Astrocyte (in vitro differentiated cells and primary cell): ENCODE data around the gene PPM1M. TPM values are rescaled to one million over a fixed set of nuclear protein-coding genes. Genes with fewer than 3 reads are reported as not detected.

Experiments used
- DNase-seq: peaks from one replicate; pipeline ENCODE4 v3.0.0-alpha.2; 2010; ENCODE audit warnings: low read depth
- FAIRE-seq: peaks from 2 replicates; lab custom pipeline; 2011; peaks lifted over from hg19 to GRCh38; lab: Jason Lieb, UNC
- H2AFZ ChIP-seq: 2 replicates; pipeline ENCODE4 v1.6.0; 2012; ENCODE audit warnings: low read depth, low read length, inconsistent platforms
- H3K27ac ChIP-seq: 2 replicates; pipeline ENCODE4 v1.5.1; 2011; ENCODE audit warnings: low read depth, low read length, inconsistent platforms
- H3K27me3 ChIP-seq: 2 replicates; pipeline ENCODE4 v1.6.0; 2011; ENCODE audit warnings: low read length, inconsistent platforms; ENCODE audit not compliant: insufficient read depth
- H3K36me3 ChIP-seq: 2 replicates; pipeline ENCODE4 v1.5.1; 2011; ENCODE audit warnings: low read length, inconsistent platforms; ENCODE audit not compliant: insufficient read depth
- H3K4me1 ChIP-seq: 2 replicates; pipeline ENCODE4 v1.5.1; 2011; ENCODE audit warnings: low read length, inconsistent platforms; ENCODE audit not compliant: insufficient read depth
- H3K4me2 ChIP-seq: 2 replicates; pipeline ENCODE4 v1.6.0; 2012; ENCODE audit warnings: low read length, inconsistent platforms
- H3K4me3 ChIP-seq: 2 replicates; pipeline ENCODE4 v1.5.1; 2011; ENCODE audit warnings: low read depth, mild to moderate bottlenecking, low read length, inconsistent platforms; ENCODE audit not compliant: insufficient read depth
- H3K79me2 ChIP-seq: 2 replicates; pipeline ENCODE4 v1.6.0; 2012; ENCODE audit warnings: mild to moderate bottlenecking, low read length, inconsistent platforms; ENCODE audit not compliant: insufficient read depth
- H3K9ac ChIP-seq: 2 replicates; pipeline ENCODE4 v1.6.0; 2012; ENCODE audit warnings: mild to moderate bottlenecking, low read length, inconsistent platforms
- H3K9me3 ChIP-seq: 2 replicates; pipeline ENCODE4 v1.5.1; 2012; ENCODE audit warnings: low read depth, mild to moderate bottlenecking, low read length, inconsistent platforms; ENCODE audit not compliant: insufficient read depth
- H4K20me1 ChIP-seq: 2 replicates; pipeline ENCODE4 v1.6.0; 2012; ENCODE audit warnings: low read length, inconsistent platforms; ENCODE audit not compliant: insufficient read depth
- H3K27ac Mint-ChIP-seq: one replicate; pipeline ENCODE4 v1.8.0; 2021; ENCODE audit warnings: mild to moderate bottlenecking, mixed read lengths; ENCODE audit not compliant: unreplicated experiment
- H3K27me3 Mint-ChIP-seq: one replicate; pipeline ENCODE4 v1.8.0; 2021; ENCODE audit warnings: low read depth, mixed read lengths; ENCODE audit not compliant: unreplicated experiment
- H3K36me3 Mint-ChIP-seq: one replicate; pipeline ENCODE4 v1.8.0; 2021; ENCODE audit warnings: low read depth, mixed read lengths; ENCODE audit not compliant: unreplicated experiment
- H3K4me1 Mint-ChIP-seq: one replicate; pipeline ENCODE4 v1.8.0; 2021; ENCODE audit warnings: low read depth, mixed read lengths; ENCODE audit not compliant: unreplicated experiment
- H3K4me3 Mint-ChIP-seq: one replicate; pipeline ENCODE4 v1.8.0; 2021; ENCODE audit warnings: mild to moderate bottlenecking, moderate library complexity, mixed read lengths; ENCODE audit not compliant: unreplicated experiment
- H3K9me3 Mint-ChIP-seq: one replicate; pipeline ENCODE4 v1.8.0; 2021; ENCODE audit warnings: mild to moderate bottlenecking, mixed read lengths; ENCODE audit not compliant: unreplicated experiment
- EZH2 ChIP-seq: IDR thresholded peaks from 2 replicates; pipeline ENCODE4 v1.6.1; 2012; ENCODE audit warnings: mild to moderate bottlenecking, low read length, inconsistent platforms; ENCODE audit not compliant: insufficient read depth
- total RNA-seq: library from RNA; stranded (reverse); gene quantifications from 2 replicates; pipeline ENCODE4 v1.2.1, GENCODE V29; 2021
- TF ChIP-seq, protein P1 (sequence below): IDR thresholded peaks from 2 replicates; pipeline ENCODE4 v1.5.1; 2011; ENCODE audit warnings: low read depth, mild to moderate bottlenecking, inconsistent platforms, low read length, moderate library complexity; ENCODE audit not compliant: insufficient read depth

PPM1M gene
- total RNA-seq, 1 donor from 2014 or later: 9.1 TPM

DNA sequence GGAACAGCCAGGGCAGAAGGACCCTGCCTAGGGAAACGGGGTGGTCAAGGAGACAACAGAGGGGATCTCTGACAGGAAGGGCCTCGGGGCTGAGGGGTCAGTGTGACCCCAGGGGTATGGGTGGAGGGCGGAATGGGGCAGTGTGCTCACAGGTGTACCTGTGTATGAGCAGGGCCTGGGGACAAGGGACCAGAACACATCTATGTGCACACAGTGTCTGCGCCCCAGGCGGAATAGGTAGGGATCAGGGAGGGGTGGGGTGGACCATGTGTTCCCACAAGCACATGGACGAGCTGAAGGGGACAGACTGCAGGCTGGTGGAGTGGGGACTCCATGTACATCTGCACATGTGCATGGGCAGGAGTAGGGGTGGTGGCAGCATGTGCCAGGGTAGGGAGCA lies 15.1 kb upstream of the PPM1M start:
- H3K9me3 Mint-ChIP-seq: peaks cover 6% of the 10 kb centered on the region
- Histone ChIP-seq H3K79me2 (peaks cover 31% of the 10 kb centered on the region), H2AFZ (no peak overlapping the region), H3K4me1 (no peaks in the 10 kb centered on the region), H3K4me3 (no peak overlapping the region), H3K9ac (no peak overlapping the region), H3K27ac (no peak overlapping the region), H3K9me3 (no peaks in the 10 kb centered on the region), H3K27me3 (no peaks in the 10 kb centered on the region), H3K4me2 (no peak overlapping the region), H4K20me1 (peaks cover 70% of the 10 kb centered on the region), H3K36me3 (peaks cover 13% of the 10 kb centered on the region)
- peaks cover 2% of the 10 kb centered on the region for H3K4me1 Mint-ChIP-seq
- no peak overlapping the region for H3K4me3 Mint-ChIP-seq
- peaks cover 13% of the 10 kb centered on the region for H3K36me3 Mint-ChIP-seq
- no peak overlapping the region for H3K27ac Mint-ChIP-seq
- DNase-seq (no peak), FAIRE-seq (no peak)
- no peaks in the 10 kb centered on the region for H3K27me3 Mint-ChIP-seq
- TF ChIP-seq, protein P1, sequence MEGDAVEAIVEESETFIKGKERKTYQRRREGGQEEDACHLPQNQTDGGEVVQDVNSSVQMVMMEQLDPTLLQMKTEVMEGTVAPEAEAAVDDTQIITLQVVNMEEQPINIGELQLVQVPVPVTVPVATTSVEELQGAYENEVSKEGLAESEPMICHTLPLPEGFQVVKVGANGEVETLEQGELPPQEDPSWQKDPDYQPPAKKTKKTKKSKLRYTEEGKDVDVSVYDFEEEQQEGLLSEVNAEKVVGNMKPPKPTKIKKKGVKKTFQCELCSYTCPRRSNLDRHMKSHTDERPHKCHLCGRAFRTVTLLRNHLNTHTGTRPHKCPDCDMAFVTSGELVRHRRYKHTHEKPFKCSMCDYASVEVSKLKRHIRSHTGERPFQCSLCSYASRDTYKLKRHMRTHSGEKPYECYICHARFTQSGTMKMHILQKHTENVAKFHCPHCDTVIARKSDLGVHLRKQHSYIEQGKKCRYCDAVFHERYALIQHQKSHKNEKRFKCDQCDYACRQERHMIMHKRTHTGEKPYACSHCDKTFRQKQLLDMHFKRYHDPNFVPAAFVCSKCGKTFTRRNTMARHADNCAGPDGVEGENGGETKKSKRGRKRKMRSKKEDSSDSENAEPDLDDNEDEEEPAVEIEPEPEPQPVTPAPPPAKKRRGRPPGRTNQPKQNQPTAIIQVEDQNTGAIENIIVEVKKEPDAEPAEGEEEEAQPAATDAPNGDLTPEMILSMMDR: no peak
- TF ChIP-seq EZH2: no peak

DNA sequence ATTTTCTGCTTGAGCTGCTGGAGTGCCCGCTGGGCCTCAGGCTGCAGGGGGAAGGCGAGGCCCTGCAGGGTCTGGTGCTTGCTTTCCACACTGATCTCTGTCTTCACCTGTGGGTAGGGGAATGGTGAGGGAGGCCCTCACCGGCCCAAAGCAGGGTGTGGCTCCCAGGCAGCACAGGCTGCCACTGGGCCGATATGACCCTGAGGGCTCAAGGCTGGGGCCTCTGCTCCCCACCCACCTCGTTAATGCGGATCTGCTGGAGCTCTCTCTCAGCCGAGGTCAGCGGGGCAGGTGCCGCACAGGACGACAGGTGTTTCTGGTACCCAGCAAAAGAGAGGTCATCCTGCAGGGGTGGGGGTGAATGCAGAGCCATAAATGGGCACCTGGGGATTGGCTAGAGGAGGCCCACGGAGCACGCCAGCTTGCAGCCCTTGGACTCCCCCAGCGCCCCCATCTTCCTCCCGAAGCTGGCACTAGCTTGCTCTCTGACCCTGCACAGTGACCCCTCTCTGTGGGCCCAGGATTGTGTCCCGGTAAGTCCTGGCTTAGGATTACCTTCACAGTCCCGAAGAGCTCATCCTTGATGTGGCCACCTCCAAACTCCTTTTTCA lies 14.6 kb upstream of the PPM1M start:
- Histone ChIP-seq H3K27me3 (no peaks in the 10 kb centered on the region), H3K9me3 (no peaks in the 10 kb centered on the region), H3K27ac (no peak overlapping the region), H3K9ac (no peak overlapping the region), H3K4me3 (no peak overlapping the region), H3K4me1 (no peaks in the 10 kb centered on the region), H3K4me2 (no peak overlapping the region), H3K36me3 (peaks cover 13% of the 10 kb centered on the region), H4K20me1 (peaks cover 73% of the 10 kb centered on the region), H2AFZ (no peak overlapping the region), H3K79me2 (peaks cover 36% of the 10 kb centered on the region)
- DNase-seq (no peak), FAIRE-seq (no peak)
- H3K36me3 Mint-ChIP-seq: peaks cover 13% of the 10 kb centered on the region
- peaks cover 6% of the 10 kb centered on the region for H3K4me1 Mint-ChIP-seq
- no peak overlapping the region for H3K27ac Mint-ChIP-seq
- no peaks in the 10 kb centered on the region for H3K27me3 Mint-ChIP-seq
- TF ChIP-seq, protein P1: no peak
- no peak for TF ChIP-seq EZH2
- H3K9me3 Mint-ChIP-seq: peaks cover 6% of the 10 kb centered on the region
- no peak overlapping the region for H3K4me3 Mint-ChIP-seq
